Measurements from ENCODE around the gene NDUFS4.

DNA sequence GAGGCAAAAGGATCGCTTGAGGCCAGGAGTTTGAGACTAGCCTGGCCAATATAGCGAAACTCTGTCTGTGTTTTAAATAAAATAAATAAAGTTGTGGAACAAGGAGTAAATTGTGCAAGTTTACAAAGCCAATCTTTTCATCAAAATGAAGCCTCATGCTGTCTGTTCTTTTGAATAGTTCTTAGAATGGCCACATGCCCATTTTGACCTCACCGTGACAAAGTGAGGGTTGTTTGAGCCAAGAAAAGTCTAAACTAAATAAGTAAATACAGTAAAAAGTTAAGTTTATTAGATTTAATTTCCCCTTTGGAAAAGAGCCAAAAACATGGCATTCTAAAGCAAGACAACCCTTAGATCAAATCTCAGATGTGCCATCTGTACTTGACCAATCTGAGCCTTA is 165.7 kb downstream of the NDUFS4 start:
- TF ChIP-seq POLR2AphosphoS5 (IDR thresholded peaks at IDR 0.05; ENCODE audit: low read depth, low read length) (no peak), SIN3A (IDR thresholded peaks at IDR 0.05; ENCODE audit: borderline replicate concordance, insufficient read depth, low read length) (no peak), TAF1 (IDR thresholded peaks at IDR 0.05; ENCODE audit: borderline replicate concordance, insufficient read depth, low read length) (no peak), FOXP2 (optimal IDR thresholded peaks at IDR 0.05; ENCODE audit: borderline replicate concordance, extremely low read depth, extremely low read length, insufficient read depth) (no peak)
- TF ChIP-seq, protein P1, sequence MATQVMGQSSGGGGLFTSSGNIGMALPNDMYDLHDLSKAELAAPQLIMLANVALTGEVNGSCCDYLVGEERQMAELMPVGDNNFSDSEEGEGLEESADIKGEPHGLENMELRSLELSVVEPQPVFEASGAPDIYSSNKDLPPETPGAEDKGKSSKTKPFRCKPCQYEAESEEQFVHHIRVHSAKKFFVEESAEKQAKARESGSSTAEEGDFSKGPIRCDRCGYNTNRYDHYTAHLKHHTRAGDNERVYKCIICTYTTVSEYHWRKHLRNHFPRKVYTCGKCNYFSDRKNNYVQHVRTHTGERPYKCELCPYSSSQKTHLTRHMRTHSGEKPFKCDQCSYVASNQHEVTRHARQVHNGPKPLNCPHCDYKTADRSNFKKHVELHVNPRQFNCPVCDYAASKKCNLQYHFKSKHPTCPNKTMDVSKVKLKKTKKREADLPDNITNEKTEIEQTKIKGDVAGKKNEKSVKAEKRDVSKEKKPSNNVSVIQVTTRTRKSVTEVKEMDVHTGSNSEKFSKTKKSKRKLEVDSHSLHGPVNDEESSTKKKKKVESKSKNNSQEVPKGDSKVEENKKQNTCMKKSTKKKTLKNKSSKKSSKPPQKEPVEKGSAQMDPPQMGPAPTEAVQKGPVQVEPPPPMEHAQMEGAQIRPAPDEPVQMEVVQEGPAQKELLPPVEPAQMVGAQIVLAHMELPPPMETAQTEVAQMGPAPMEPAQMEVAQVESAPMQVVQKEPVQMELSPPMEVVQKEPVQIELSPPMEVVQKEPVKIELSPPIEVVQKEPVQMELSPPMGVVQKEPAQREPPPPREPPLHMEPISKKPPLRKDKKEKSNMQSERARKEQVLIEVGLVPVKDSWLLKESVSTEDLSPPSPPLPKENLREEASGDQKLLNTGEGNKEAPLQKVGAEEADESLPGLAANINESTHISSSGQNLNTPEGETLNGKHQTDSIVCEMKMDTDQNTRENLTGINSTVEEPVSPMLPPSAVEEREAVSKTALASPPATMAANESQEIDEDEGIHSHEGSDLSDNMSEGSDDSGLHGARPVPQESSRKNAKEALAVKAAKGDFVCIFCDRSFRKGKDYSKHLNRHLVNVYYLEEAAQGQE (IDR thresholded peaks at IDR 0.05; ENCODE audit: insufficient read depth in 1 of 2, low read depth in 2 of 2, low read length in 2 of 2) = no peak
